HG03442 (cell line): Measurements from ENCODE around the gene VTA1.
"Not testable (repeated sequence)": the region's sequence is repeated elsewhere in the genome, so short reads cannot be mapped to it uniquely, and the experiment has no call there.

Experiments
- ATAC-seq: cut with Tn5 transposase; IDR thresholded peaks from one replicate; pipeline ENCODE4 v1.9.1; 2021; ENCODE audit warnings: mild to moderate bottlenecking, moderate library complexity; ENCODE audit not compliant: unreplicated experiment

VTA1 gene

GRCh38 chr6:142167486-142167885 is 20.4 kb downstream of the VTA1 start:
- ATAC-seq, result no peak

DNA sequence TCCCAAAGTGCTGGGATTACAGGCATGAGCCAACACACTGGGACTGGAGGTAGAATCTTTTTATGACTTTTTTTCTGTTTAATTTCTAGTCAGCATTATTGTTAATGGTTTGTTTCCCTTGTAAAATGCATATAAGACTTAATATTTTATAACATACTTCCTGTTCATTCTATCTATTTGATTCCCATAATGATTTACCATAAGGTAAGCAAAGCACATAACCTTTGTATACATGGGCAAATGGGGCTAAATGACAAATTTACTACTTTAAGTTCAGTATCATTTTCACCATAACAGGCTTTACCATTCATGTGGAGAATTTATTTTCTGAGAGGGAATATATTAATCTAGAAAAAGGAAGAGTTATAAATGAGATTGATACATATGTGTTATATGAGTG is 24.3 kb downstream of the VTA1 start:
- no peak for ATAC-seq

DNA sequence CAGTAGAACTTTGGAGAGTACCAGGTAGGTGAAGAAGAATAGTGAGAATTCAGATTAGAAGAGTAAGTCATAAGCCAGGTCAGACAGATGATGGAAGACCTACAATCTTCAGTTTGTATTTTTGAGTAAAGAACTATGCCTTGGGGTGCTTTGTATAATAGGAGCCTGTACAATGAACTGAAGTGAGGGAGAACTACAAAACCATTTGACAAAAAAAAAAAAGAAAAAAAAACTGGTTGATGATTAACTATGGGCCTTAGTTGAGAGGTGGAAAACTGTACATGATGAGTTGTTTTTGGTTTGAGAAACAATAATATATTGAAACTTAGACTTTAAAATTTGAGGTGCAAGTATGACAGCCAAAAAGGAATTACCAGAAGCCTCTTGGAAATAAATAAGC is 25.7 kb downstream of the VTA1 start:
- ATAC-seq, result no peak

GRCh38 chr6:142173980-142174379 is 26.9 kb downstream of the VTA1 start:
- ATAC-seq, result no peak

DNA sequence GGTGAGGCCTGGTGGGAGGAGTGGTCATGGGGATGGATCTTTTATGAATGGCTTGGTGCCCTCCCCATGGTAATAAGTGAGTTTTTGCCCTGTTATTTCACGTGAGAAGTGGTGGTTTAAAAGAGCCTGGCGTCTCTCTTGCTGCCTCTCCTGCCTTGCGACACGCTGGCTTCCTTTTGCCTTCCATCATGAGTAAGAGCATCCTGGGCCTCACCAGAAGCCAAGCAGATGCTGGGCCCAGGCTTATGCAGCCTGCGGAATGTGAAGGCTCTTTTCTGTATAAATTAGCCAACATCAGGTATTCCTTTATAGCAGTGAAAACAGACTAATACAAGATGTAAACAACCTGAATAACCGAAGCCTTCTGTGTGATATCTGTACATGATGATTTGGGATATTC is 27.6 kb downstream of the VTA1 start:
- no peak for ATAC-seq

DNA sequence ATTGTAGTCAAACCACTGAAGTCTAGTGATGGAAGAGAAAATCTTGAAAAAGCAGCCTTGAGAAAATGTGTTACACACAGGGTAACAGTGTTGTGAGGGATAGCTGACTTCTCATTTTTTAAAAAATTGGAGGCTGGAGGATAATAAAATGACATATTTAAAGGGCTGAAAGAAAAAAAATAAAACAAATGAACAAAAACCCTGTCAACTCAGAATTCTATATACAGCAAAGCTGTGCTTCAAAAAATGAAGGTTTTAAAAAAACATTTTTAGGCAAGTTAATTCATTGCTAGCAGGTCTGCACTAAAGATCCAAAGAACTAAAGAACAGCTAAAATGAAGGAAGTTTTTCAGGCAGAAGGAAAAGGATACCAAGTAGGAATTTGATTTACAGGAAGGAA is 31.1 kb downstream of the VTA1 start:
- ATAC-seq, result no peak

GRCh38 chr6:142182004-142182403 is 34.9 kb downstream of the VTA1 start:
- no peak for ATAC-seq

DNA sequence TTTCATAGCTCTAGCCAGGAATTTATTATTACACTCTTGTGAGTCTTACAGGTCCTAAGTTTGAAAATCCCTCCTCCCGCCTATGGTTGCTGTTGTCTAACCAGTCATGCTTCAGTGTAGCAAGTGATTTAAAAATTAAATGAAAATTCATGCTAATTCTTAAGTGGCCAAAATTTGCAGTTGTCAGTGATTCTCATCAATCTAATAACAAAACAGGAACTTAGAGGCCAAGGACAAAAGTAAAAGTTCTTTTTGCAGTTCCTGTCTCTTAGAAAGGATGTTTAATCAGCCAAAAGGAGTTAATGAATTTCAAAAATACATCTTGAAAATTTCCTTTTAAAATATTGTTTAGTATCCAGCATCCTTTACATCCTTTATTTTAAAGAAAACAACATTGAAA is 36.3 kb downstream of the VTA1 start:
- ATAC-seq, result no peak

- no peak for ATAC-seq
These were observed 37.2 kb downstream of the VTA1 start for GRCh38 chr6:142184307-142184706.

DNA sequence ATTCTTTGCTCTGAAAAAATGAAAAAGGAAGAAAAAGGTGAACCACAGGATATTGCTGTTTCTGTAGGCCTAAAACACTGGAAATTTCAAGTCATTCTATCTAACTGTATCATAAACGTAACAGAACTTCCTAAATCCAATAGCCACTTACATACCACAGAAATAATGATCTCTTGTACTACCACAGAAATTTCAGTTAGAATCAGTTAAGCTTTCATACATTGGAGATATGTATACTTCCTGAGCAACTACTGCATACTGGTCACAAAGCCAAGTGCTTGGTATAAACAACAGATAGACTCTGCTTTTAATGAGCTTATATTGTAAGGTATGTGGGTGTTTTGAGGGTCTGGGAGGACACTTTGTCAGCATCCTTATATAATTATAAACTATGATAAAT is 38.6 kb downstream of the VTA1 start:
- ATAC-seq, result no peak

DNA sequence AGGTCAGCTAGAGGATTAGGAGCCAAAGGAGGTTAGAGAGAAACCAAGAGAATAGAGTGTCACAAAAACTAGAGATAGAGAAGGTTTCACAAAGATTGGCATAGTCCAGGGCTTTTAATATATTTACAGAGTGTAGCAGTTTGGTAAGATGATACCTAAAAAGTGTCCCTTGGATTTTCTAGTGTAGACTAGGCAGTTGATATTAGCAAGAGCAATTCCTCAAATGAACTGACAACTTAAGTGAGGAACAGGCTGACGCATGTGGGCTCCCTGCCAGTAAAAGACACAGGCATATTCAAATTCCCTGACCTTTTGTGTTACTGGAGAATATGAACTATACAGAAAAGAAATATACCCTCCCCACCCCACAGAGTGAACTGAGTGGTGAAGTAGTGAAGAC is 40.1 kb downstream of the VTA1 start:
- no peak for ATAC-seq

DNA sequence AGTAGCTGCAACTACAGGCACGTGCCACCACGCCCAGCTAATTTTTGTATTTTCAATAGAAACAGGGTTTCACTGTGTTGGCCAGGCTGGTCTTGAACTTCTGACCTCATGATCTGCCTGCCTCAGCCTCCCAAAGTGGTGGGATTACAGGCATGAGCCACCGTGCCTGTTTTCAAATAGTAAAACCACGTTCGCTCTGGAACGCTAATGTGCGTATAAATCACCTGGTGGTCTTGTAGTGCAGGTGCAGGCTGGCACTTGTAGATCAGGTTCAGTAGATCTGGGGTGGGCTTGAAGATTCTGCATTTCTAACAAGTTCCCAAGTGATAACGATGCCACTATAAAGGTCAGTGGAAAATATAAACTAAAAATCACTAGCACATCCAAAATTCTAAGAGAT is 41.3 kb downstream of the VTA1 start:
- ATAC-seq, result not testable (repeated sequence)

- no peak for ATAC-seq
These were observed 42.0 kb downstream of the VTA1 start for GRCh38 chr6:142189057-142189456.

- ATAC-seq, result no peak
These were observed 45.3 kb downstream of the VTA1 start for GRCh38 chr6:142192343-142192742.

- no peak for ATAC-seq
These were observed 46.6 kb downstream of the VTA1 start for GRCh38 chr6:142193621-142194020.

DNA sequence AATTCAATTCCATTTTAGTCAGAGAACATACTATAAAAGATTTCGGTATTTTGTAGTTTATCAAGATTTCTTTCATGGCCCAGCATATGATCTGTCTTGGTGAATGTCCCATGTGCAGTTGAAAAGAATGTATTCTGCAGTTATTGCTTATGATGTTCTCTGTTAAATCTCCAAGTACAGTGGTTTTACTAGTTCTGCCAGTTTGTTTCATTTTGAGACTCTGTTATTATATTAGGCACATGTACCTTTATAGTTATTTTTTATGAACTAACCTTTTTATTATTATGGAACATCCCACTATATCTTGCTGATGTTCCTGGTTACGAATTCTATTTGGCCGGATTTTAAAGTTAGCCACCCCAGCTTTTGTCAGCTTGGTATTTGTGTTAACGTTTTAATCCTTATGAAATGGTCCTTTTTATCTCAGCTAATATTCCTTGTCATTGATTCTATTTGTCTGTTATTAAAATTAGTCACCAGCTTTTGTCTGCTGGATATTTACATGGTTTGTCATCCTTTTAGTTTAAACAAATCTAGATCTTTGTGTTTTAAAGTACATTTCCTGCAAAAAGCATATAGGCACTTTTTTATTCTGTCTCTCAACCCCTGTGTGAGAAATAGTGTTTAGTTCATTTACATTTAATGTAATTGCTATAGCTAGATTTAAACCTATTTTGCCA is 48.9 kb downstream of the VTA1 start:
- no peak for ATAC-seq

GRCh38 chr6:142200846-142201628 is 54.0 kb downstream of the VTA1 start:
- ATAC-seq, result no peak

DNA sequence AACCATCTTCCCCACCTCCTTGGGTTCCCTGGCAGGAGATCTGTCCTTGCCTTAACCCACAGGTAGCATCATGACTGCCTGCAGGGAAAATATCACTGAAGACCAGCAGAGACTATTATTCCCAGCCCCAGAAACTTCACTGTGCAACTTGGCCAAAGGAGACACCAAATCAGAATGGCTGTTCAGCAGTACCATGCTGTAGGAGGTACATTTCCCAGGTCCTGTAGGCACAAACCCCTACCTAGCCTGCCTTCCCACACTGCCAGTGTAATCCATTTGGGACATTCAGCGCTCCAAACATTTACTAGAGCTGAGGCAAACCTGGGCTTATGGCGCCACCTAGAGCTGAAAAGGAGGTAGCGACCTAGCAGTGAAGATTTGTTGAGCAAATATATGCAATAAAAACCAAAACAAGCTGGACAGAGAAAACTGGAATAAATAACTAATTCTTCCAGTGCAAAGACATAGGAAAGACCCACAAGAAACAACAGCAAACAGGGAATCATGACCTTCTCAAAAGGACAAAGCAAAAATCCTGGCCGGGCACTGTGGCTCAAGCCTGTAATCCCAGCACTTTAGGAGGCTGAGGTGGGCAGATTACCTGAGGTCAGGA is 60.3 kb downstream of the VTA1 start:
- peak; percentile 64 for ATAC-seq

- ATAC-seq, result no peak
These were observed 63.5 kb downstream of the VTA1 start for GRCh38 chr6:142210606-142211005.

DNA sequence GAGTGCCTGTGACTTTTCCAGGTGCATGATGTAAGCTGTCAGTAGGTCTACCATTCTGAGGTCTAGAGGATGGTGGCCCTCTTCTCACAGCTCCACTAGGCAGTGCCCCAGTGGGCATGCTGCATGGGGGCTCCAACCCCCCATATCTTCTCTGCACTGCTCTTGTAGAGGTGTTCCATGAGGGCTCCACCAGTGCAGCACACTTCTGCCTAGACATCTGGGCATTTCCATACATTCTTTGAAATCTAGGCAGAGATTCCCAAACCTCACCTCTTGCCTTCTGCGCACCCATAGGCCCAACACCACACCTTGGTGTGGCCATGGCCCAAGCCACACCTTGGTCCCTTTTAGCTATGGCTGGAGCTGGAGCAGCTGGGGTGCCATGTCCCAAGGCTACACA is 66.3 kb downstream of the VTA1 start:
- ATAC-seq, result no peak

- no peak for ATAC-seq
These were observed 71.4 kb downstream of the VTA1 start for GRCh38 chr6:142218446-142218845.

GRCh38 chr6:142222022-142222421 is 75.0 kb downstream of the VTA1 start:
- no peak for ATAC-seq
